H9 (cell line): Measurements from ENCODE around the gene RPL18. TPM values are rescaled to one million over a fixed set of nuclear protein-coding genes. Genes with fewer than 3 reads are reported as not detected.

Experiments used
- DNase-seq: peaks from one replicate; pipeline ENCODE4 v3.0.0-alpha.2; 2017
- H2AFZ ChIP-seq: one replicate; pipeline ENCODE4 v1.6.1; 2013; ENCODE audit warnings: mild to moderate bottlenecking, low read length, control low read depth, moderate library complexity
- H2AK5ac ChIP-seq: 2 replicates; pipeline ENCODE4 v1.6.1; 2013; ENCODE audit warnings: low read length, control low read depth, mixed read lengths; ENCODE audit not compliant: insufficient read length
- H2BK120ac ChIP-seq: one replicate; pipeline ENCODE4 v1.6.1; 2013; ENCODE audit warnings: low read depth, mild to moderate bottlenecking, low read length, control low read depth, inconsistent platforms; ENCODE audit not compliant: poor library complexity, severe bottlenecking
- H2BK12ac ChIP-seq: 2 replicates; pipeline ENCODE4 v1.6.1; 2013; ENCODE audit warnings: low read length, control low read depth, mixed read lengths, low read depth; ENCODE audit not compliant: insufficient read length
- H2BK15ac ChIP-seq: 2 replicates; pipeline ENCODE4 v1.6.1; 2013; ENCODE audit warnings: low read depth, low read length, control low read depth
- H2BK20ac ChIP-seq: one replicate; pipeline ENCODE4 v1.6.1; 2013; ENCODE audit warnings: low read depth, mild to moderate bottlenecking, low read length, control low read depth, inconsistent platforms; ENCODE audit not compliant: poor library complexity, severe bottlenecking
- H2BK5ac ChIP-seq: 2 replicates; pipeline ENCODE4 v1.6.1; 2013; ENCODE audit warnings: low read length, control low read depth, mixed read lengths; ENCODE audit not compliant: insufficient read length
- H3K14ac ChIP-seq: 2 replicates; pipeline ENCODE4 v1.6.1; 2013; ENCODE audit warnings: low read length, control low read depth; ENCODE audit not compliant: insufficient read depth
- H3K18ac ChIP-seq: 2 replicates; pipeline ENCODE4 v1.6.1; 2013; ENCODE audit warnings: low read depth, mild to moderate bottlenecking, mixed read lengths, low read length, control low read depth; ENCODE audit not compliant: insufficient read length
- H3K23ac ChIP-seq: 2 replicates; pipeline ENCODE4 v1.6.1; 2013; ENCODE audit warnings: low read length, control low read depth, mixed read lengths, low read depth; ENCODE audit not compliant: insufficient read length
- H3K23me2 ChIP-seq: 2 replicates; pipeline ENCODE4 v1.6.1; 2013; ENCODE audit warnings: low read depth, mild to moderate bottlenecking, mixed read lengths, low read length, control low read depth; ENCODE audit not compliant: insufficient read length, poor library complexity, severe bottlenecking
- H3K27ac ChIP-seq: 2 replicates; pipeline ENCODE4 v1.5.1; 2013; ENCODE audit warnings: low read length, control low read depth, mixed read lengths, low read depth; ENCODE audit not compliant: insufficient read length
- H3K27me3 ChIP-seq: 2 replicates; pipeline ENCODE4 v1.6.1; 2013; ENCODE audit warnings: low read length, control low read depth, inconsistent platforms; ENCODE audit not compliant: insufficient read depth
- H3K4ac ChIP-seq: 2 replicates; pipeline ENCODE4 v1.6.1; 2013; ENCODE audit warnings: low read depth, mild to moderate bottlenecking, control low read depth, inconsistent platforms, low read length, moderate library complexity
- H3K4me1 ChIP-seq: 2 replicates; pipeline ENCODE4 v1.6.1; 2013; ENCODE audit warnings: low read length, control low read depth, inconsistent platforms; ENCODE audit not compliant: insufficient read depth
- H3K4me2 ChIP-seq: 2 replicates; pipeline ENCODE4 v1.6.1; 2013; ENCODE audit warnings: low read length, control low read depth, mixed read lengths; ENCODE audit not compliant: insufficient read length, insufficient read depth
- H3K56ac ChIP-seq: 2 replicates; pipeline ENCODE4 v1.6.1; 2013; ENCODE audit warnings: low read depth, mild to moderate bottlenecking, mixed read lengths, low read length, control low read depth; ENCODE audit not compliant: insufficient read length
- H3K79me1 ChIP-seq: 2 replicates; pipeline ENCODE4 v1.6.1; 2013; ENCODE audit warnings: low read depth, mild to moderate bottlenecking, moderate library complexity, low read length, control low read depth, inconsistent platforms; ENCODE audit not compliant: insufficient read depth, poor library complexity, severe bottlenecking
- H3K79me2 ChIP-seq: 2 replicates; pipeline ENCODE4 v1.6.1; 2013; ENCODE audit warnings: low read length, control low read depth, inconsistent platforms; ENCODE audit not compliant: insufficient read depth
- H3K9ac ChIP-seq: 2 replicates; pipeline ENCODE4 v1.6.1; 2013; ENCODE audit warnings: low read length, control low read depth, mixed read lengths; ENCODE audit not compliant: insufficient read length; ENCODE audit errors: extremely low read depth
- H3K9me3 ChIP-seq: one replicate; pipeline ENCODE4 v1.6.1; 2013; ENCODE audit warnings: low read depth, low read length, inconsistent platforms; ENCODE audit not compliant: control insufficient read depth
- H3T11ph ChIP-seq: one replicate; pipeline ENCODE4 v1.6.1; 2013; ENCODE audit warnings: mild to moderate bottlenecking, low read length, control low read depth, inconsistent platforms
- H4K20me1 ChIP-seq: one replicate; pipeline ENCODE4 v1.6.1; 2013; ENCODE audit not compliant: control insufficient read depth, insufficient read length, insufficient read depth
- H4K5ac ChIP-seq: 2 replicates; pipeline ENCODE4 v1.6.1; 2013; ENCODE audit warnings: low read depth, mild to moderate bottlenecking, mixed read lengths, low read length, control low read depth; ENCODE audit not compliant: insufficient read length
- H4K8ac ChIP-seq: replicated peaks from 2 replicates; pipeline ENCODE4 v1.6.1; 2013; ENCODE audit warnings: low read length, control low read depth, mixed read lengths, low read depth; ENCODE audit not compliant: insufficient read length
- H4K91ac ChIP-seq: 2 replicates; pipeline ENCODE4 v1.6.1; 2013; ENCODE audit warnings: low read depth, mild to moderate bottlenecking, moderate library complexity, mixed read lengths, low read length, control low read depth; ENCODE audit not compliant: insufficient read length
- H3K27ac Mint-ChIP-seq, 3 experiments: 2 replicates in 2 of 3; 3 replicates in 1 of 3; pipeline ENCODE4 v1.8.0; 2020 to 2021; ENCODE audit warnings: mixed read lengths in 3 of 3, mild to moderate bottlenecking in 1 of 3, moderate library complexity in 1 of 3
- H3K27me3 Mint-ChIP-seq: 2 replicates; pipeline ENCODE4 v1.8.0; 2021; ENCODE audit warnings: low read depth, mild to moderate bottlenecking, moderate library complexity, mixed read lengths
- H3K36me3 Mint-ChIP-seq, 3 experiments: 2 replicates in 2 of 3; 3 replicates in 1 of 3; pipeline ENCODE4 v1.8.0; 2020 to 2021; ENCODE audit warnings: low read depth in 3 of 3, mixed read lengths in 3 of 3; ENCODE audit not compliant: insufficient read depth in 1 of 3
- H3K4me1 Mint-ChIP-seq, 2 experiments: 2 replicates each; pipeline ENCODE4 v1.8.0; 2020; ENCODE audit warnings: mixed read lengths in 2 of 2
- H3K4me3 Mint-ChIP-seq, 2 experiments: 2 replicates in 1 of 2; 3 replicates in 1 of 2; pipeline ENCODE4 v1.8.0; 2020 to 2021; ENCODE audit warnings: mild to moderate bottlenecking in 2 of 2, mixed read lengths in 2 of 2, moderate library complexity in 1 of 2
- H3K9me3 Mint-ChIP-seq, 2 experiments: 2 replicates in 1 of 2; 3 replicates in 1 of 2; pipeline ENCODE4 v1.8.0; 2020; ENCODE audit warnings: mild to moderate bottlenecking in 2 of 2, mixed read lengths in 2 of 2, moderate library complexity in 1 of 2
- WGBS: extraction: QIAGEN DNeasy Blood & Tissue Kit; methylation state at CpG from one replicate; pipeline ENCODE4 v1.1.7; 2013; ENCODE audit warnings: missing lambda C conversion rate, low lambda C conversion rate, mixed read lengths; ENCODE audit not compliant: insufficient read length; ENCODE audit errors: extremely low coverage; 5-methylcytosine and 5-hydroxymethylcytosine counted together
- total RNA-seq: library from RNA; stranded (reverse); gene quantifications from 2 replicates; pipeline ENCODE4 v1.2.1, GENCODE V29; 2021
- TF ChIP-seq, protein P1 (sequence below): fragments of 200-600 bp; sonication (generic); conservative IDR thresholded peaks from 3 replicates; pipeline ENCODE4 v1.8.0; 2021; ENCODE audit warnings: antibody characterized with exemption, mild to moderate bottlenecking

The RPL18 gene
- total RNA-seq, 1 experiment from 2014 or later = 1,855 TPM

DNA sequence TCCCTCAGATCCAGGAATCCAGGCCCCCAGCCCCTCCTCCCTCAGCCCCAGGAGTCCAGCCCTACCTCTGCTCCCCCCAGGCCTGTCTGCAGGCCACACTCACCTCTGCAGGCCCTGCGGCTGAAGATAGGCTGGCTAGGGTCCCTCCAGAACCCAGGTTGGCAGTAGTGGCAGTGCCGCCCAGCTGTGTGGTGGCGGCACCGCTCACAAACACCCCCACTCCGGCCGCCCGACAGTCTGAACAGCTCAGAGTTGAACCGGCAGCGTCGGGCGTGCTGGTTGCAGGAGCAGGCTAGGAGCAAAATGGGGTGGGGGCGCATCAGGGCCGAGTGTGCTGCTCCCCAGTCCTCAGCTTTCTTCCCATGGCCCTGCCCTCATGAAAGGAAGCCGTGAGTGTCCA lies 45.5 kb upstream of the RPL18 start:
- no peak overlapping the region for H3K4me3 Mint-ChIP-seq
- Histone ChIP-seq H2BK12ac (no peak overlapping the region), H2BK120ac (no peak overlapping the region), H4K5ac (no peak overlapping the region), H3T11ph (no peak overlapping the region), H3K18ac (no peak overlapping the region), H3K23me2 (no peaks in the 10 kb centered on the region), H2AFZ (no peak overlapping the region), H3K27ac (no peak overlapping the region), H3K79me2 (no peaks in the 10 kb centered on the region), H3K27me3 (no peaks in the 10 kb centered on the region), H3K79me1 (no peaks in the 10 kb centered on the region), H3K9ac (no peak overlapping the region), H3K4me1 (no peaks in the 10 kb centered on the region), H3K9me3 (no peaks in the 10 kb centered on the region), H4K20me1 (peaks cover 2% of the 10 kb centered on the region), H4K8ac (no peak overlapping the region), H3K4me2 (no peak overlapping the region), H4K91ac (no peak overlapping the region), H3K23ac (no peak overlapping the region), H3K4ac (no peak overlapping the region), H3K56ac (no peak overlapping the region), H2BK15ac (no peak overlapping the region), H2AK5ac (no peak overlapping the region), H2BK5ac (no peak overlapping the region), H3K14ac (no peak overlapping the region), H2BK20ac (no peak overlapping the region)
- peaks cover 7 to 12% of the 10 kb centered on the region in 2 experiments; a peak in 4 of 5 replicates for H3K9me3 Mint-ChIP-seq
- H3K27ac Mint-ChIP-seq = no peak overlapping the region
- H3K36me3 Mint-ChIP-seq = peaks cover 0 to 7% (median 7%) of the 10 kb centered on the region in 3 experiments; a peak in 4 of 7 replicates
- no CpG with 5 or more reads among the region's 14 CpGs for WGBS
- TF ChIP-seq, protein P1, sequence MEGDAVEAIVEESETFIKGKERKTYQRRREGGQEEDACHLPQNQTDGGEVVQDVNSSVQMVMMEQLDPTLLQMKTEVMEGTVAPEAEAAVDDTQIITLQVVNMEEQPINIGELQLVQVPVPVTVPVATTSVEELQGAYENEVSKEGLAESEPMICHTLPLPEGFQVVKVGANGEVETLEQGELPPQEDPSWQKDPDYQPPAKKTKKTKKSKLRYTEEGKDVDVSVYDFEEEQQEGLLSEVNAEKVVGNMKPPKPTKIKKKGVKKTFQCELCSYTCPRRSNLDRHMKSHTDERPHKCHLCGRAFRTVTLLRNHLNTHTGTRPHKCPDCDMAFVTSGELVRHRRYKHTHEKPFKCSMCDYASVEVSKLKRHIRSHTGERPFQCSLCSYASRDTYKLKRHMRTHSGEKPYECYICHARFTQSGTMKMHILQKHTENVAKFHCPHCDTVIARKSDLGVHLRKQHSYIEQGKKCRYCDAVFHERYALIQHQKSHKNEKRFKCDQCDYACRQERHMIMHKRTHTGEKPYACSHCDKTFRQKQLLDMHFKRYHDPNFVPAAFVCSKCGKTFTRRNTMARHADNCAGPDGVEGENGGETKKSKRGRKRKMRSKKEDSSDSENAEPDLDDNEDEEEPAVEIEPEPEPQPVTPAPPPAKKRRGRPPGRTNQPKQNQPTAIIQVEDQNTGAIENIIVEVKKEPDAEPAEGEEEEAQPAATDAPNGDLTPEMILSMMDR = no peak
- DNase-seq = no peak
- H3K27me3 Mint-ChIP-seq = peaks cover 12% of the 10 kb centered on the region
- 0 out of 4 replicates have a peak, but pooled peaks cover 0 to 6% of the 10 kb centered on the region in 2 experiments for H3K4me1 Mint-ChIP-seq
